K562 (cell line): ENCODE data around the gene GPR108. TPM values are rescaled to one million over a fixed set of nuclear protein-coding genes. Genes with fewer than 3 reads are reported as not detected.

Experiments used
- BRCA1 ChIP-seq, 2 experiments: fragments of 450-650 bp in 1 of 2; sonication (generic) in 1 of 2; formaldehyde crosslinking in 1 of 2; IDR thresholded peaks; 2 replicates each; pipeline versions ENCODE4 v1.5.0 to v1.6.1; 2017 to 2020; ENCODE audit warnings: mild to moderate bottlenecking in 1 of 2, missing genetic modification reagents in 1 of 2
- ELF1 ChIP-seq: fragments of 200-800 bp; sonication (Bioruptor generic); IDR thresholded peaks from 2 replicates; pipeline ENCODE4 v1.6.1; 2016; ENCODE audit warnings: missing genetic modification characterization, missing compliant biosample characterization
- ID3 ChIP-seq, 2 experiments: fragments of 250-450 bp in 1 of 2; fragments of 450-650 bp in 1 of 2; sonication (Bioruptor Pico) in 1 of 2; IDR thresholded peaks; 2 replicates each; pipeline versions ENCODE4 v1.6.1 to v1.8.0; 2016 to 2021; ENCODE audit warnings: mild to moderate bottlenecking in 2 of 2, moderate library complexity in 2 of 2, missing compliant biosample characterization in 1 of 2, missing genetic modification characterization in 1 of 2
- MAX ChIP-seq: sonication (generic); formaldehyde crosslinking; IDR thresholded peaks from 2 replicates; pipeline ENCODE4 v1.9.0; 2022; ENCODE audit warnings: mild to moderate bottlenecking, missing genetic modification reagents
- NKRF ChIP-seq: fragments of 450-650 bp; IDR thresholded peaks from 2 replicates; pipeline ENCODE4 v1.6.1; 2016; ENCODE audit warnings: borderline replicate concordance
- TAF1 ChIP-seq: IDR thresholded peaks from 2 replicates; pipeline ENCODE4 v1.6.1; 2011; ENCODE audit warnings: mild to moderate bottlenecking, low read length, moderate library complexity; ENCODE audit not compliant: insufficient read depth, control insufficient read depth, severe bottlenecking; ENCODE audit errors: extremely low read depth
- THRA ChIP-seq: fragments of 450-650 bp; IDR thresholded peaks from 2 replicates; pipeline ENCODE4 v1.6.1; 2017; ENCODE audit warnings: mild to moderate bottlenecking, moderate library complexity
- ZBTB7A ChIP-seq: IDR thresholded peaks from 2 replicates; pipeline ENCODE4 v1.6.1; 2011; ENCODE audit warnings: low read depth, mild to moderate bottlenecking, low read length, moderate library complexity, borderline replicate concordance; ENCODE audit not compliant: control insufficient read depth
- ZNF436 ChIP-seq: fragments of 250-450, 450-650 bp; sonication (Bioruptor Pico); formaldehyde crosslinking; IDR thresholded peaks from 2 replicates; pipeline ENCODE4 v1.7.0; 2020; ENCODE audit warnings: mild to moderate bottlenecking
- ZNF561 ChIP-seq: fragments of 450-650 bp; formaldehyde crosslinking; conservative IDR thresholded peaks from 2 replicates; pipeline ENCODE4 v1.4.0; 2020; ENCODE audit warnings: mild to moderate bottlenecking, moderate library complexity
- ZNF76 ChIP-seq: fragments of 250-450 bp; sonication (Bioruptor Pico); IDR thresholded peaks from 2 replicates; pipeline ENCODE4 v1.4.0; 2020; ENCODE audit warnings: mild to moderate bottlenecking, moderate library complexity, borderline replicate concordance
- polyA plus RNA-seq, 8 experiments: library from polyadenylated mRNA; depleted of rRNA in 4 of 8; stranded (reverse) in 5 of 8; unstranded in 3 of 8; fragments of >200 nt; fragmentation: Nextera tagmentation in 2 of 8; fragmentation: Illumina TruSeq in 1 of 8; extraction: Ambion mirVana in 2 of 8; extraction: Trizol in 1 of 8; gene quantifications; 2 replicates each; pipeline versions ENCODE4 v1.2.1 to v1.2.3, GENCODE V29; 2011 to 2014; ENCODE audit warnings: inconsistent platforms in 1 of 8, missing spikeins in 1 of 8
- total RNA-seq, 7 experiments: library from RNA; depleted of rRNA in 6 of 7; stranded (reverse); fragments of >200 nt in 6 of 7; fragmentation: Illumina TruSeq in 2 of 7; extraction: Trizol in 2 of 7; gene quantifications; 2 replicates each; pipeline versions ENCODE4 v1.2.1 to v1.2.3, GENCODE V29; 2011 to 2021; ENCODE audit warnings: low replicate concordance in 1 of 7
- TF ChIP-seq, protein P1 (sequence below): fragments of 250-450 bp; sonication (Bioruptor Pico); IDR thresholded peaks from 2 replicates; pipeline ENCODE4 v1.8.0; 2021; ENCODE audit warnings: borderline replicate concordance, mild to moderate bottlenecking, moderate library complexity; ENCODE audit not compliant: poor library complexity, severe bottlenecking
- TF ChIP-seq, protein P2 (sequence below): fragments of 250-450 bp; sonication (Bioruptor Pico); IDR thresholded peaks from 2 replicates; pipeline ENCODE4 v1.4.0; 2020; ENCODE audit warnings: mild to moderate bottlenecking, moderate library complexity, borderline replicate concordance
- TF ChIP-seq, protein P3 (sequence below): fragments of 250-450 bp; sonication (Bioruptor Pico); IDR thresholded peaks from 2 replicates; pipeline ENCODE4 v1.9.0; 2021; ENCODE audit warnings: mild to moderate bottlenecking, inconsistent platforms

Gene GPR108
- total and polyA plus RNA-seq, 9 of the 15 experiments (the other 6 are each of a cell fraction or from before 2014, with no cell fraction given) = 2.4 to 33.2 (median 24.4) TPM

- TF ChIP-seq TAF1 (no peak), BRCA1 (IDR thresholded peaks at IDR 0.05) (no peak), BRCA1 (CRISPR knock-in tag; IDR thresholded peaks at IDR 0.05) (no peak), MAX (CRISPR knock-in tag) (no peak), THRA (no peak), ID3 (CRISPR knock-in tag; IDR thresholded peaks at IDR 0.05) (no peak), ID3 (tag; IDR thresholded peaks at IDR 0.05) (no peak; the same call in none of the 2 replicates), ZNF76 (CRISPR knock-in tag) (no peak), ZNF561 (CRISPR knock-in tag) (no peak), ELF1 (tag) (peak; percentile 93), ZBTB7A (peak; percentile 81), NKRF (no peak), ZNF436 (no peak)
- TF ChIP-seq, protein P1, sequence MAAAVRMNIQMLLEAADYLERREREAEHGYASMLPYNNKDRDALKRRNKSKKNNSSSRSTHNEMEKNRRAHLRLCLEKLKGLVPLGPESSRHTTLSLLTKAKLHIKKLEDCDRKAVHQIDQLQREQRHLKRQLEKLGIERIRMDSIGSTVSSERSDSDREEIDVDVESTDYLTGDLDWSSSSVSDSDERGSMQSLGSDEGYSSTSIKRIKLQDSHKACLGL = no peak
- TF ChIP-seq, protein P2, sequence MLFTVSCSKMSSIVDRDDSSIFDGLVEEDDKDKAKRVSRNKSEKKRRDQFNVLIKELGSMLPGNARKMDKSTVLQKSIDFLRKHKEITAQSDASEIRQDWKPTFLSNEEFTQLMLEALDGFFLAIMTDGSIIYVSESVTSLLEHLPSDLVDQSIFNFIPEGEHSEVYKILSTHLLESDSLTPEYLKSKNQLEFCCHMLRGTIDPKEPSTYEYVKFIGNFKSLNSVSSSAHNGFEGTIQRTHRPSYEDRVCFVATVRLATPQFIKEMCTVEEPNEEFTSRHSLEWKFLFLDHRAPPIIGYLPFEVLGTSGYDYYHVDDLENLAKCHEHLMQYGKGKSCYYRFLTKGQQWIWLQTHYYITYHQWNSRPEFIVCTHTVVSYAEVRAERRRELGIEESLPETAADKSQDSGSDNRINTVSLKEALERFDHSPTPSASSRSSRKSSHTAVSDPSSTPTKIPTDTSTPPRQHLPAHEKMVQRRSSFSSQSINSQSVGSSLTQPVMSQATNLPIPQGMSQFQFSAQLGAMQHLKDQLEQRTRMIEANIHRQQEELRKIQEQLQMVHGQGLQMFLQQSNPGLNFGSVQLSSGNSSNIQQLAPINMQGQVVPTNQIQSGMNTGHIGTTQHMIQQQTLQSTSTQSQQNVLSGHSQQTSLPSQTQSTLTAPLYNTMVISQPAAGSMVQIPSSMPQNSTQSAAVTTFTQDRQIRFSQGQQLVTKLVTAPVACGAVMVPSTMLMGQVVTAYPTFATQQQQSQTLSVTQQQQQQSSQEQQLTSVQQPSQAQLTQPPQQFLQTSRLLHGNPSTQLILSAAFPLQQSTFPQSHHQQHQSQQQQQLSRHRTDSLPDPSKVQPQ = no peak
- TF ChIP-seq, protein P3, sequence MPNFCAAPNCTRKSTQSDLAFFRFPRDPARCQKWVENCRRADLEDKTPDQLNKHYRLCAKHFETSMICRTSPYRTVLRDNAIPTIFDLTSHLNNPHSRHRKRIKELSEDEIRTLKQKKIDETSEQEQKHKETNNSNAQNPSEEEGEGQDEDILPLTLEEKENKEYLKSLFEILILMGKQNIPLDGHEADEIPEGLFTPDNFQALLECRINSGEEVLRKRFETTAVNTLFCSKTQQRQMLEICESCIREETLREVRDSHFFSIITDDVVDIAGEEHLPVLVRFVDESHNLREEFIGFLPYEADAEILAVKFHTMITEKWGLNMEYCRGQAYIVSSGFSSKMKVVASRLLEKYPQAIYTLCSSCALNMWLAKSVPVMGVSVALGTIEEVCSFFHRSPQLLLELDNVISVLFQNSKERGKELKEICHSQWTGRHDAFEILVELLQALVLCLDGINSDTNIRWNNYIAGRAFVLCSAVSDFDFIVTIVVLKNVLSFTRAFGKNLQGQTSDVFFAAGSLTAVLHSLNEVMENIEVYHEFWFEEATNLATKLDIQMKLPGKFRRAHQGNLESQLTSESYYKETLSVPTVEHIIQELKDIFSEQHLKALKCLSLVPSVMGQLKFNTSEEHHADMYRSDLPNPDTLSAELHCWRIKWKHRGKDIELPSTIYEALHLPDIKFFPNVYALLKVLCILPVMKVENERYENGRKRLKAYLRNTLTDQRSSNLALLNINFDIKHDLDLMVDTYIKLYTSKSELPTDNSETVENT (CRISPR knock-in tag) = no peak
Measured at GRCh38 chr19:6737873-6738786, 750 bp upstream of the GPR108 start (continued).
